K562 (cell line): ENCODE results near the gene RNF32. TPM values are rescaled to one million over a fixed set of nuclear protein-coding genes. Genes with fewer than 3 reads are reported as not detected.

Experiments used
- AFF1 ChIP-seq, 2 experiments: fragments of 450-650 bp; IDR thresholded peaks; 2 replicates each; pipeline ENCODE4 v1.6.1; 2018; ENCODE audit warnings: mild to moderate bottlenecking in 2 of 2, low read depth in 1 of 2; ENCODE audit not compliant: partially characterized antibody in 2 of 2
- ATF7 ChIP-seq: fragments of 450-650 bp; IDR thresholded peaks from 2 replicates; pipeline ENCODE4 v1.7.1; 2014; ENCODE audit warnings: mild to moderate bottlenecking, moderate library complexity
- BMI1 ChIP-seq: fragments of 150-350 bp; IDR thresholded peaks from 2 replicates; pipeline ENCODE4 v1.6.1; 2014; ENCODE audit warnings: low read length
- BRCA1 ChIP-seq, 2 experiments: fragments of 450-650 bp in 1 of 2; sonication (generic) in 1 of 2; formaldehyde crosslinking in 1 of 2; IDR thresholded peaks; 2 replicates each; pipeline versions ENCODE4 v1.5.0 to v1.6.1; 2017 to 2020; ENCODE audit warnings: mild to moderate bottlenecking in 1 of 2, missing genetic modification reagents in 1 of 2
- CREB3 ChIP-seq: fragments of 450-650 bp; conservative IDR thresholded peaks from 2 replicates; pipeline ENCODE4 v1.6.1; 2016; ENCODE audit warnings: missing genetic modification characterization, low read depth, mild to moderate bottlenecking, missing compliant biosample characterization, moderate library complexity
- DMBX1 ChIP-seq: fragments of 250-450 bp; sonication (Bioruptor Pico); IDR thresholded peaks from 2 replicates; pipeline ENCODE4 v1.8.0; 2022; ENCODE audit warnings: inconsistent platforms, mild to moderate bottlenecking, moderate library complexity, borderline replicate concordance
- FOSL1 ChIP-seq: fragments of 200-800 bp; sonication (Bioruptor generic); conservative IDR thresholded peaks from 2 replicates; pipeline ENCODE4 v1.6.1; 2016; ENCODE audit warnings: missing genetic modification characterization, missing compliant biosample characterization
- HEY1 ChIP-seq: fragments of 250-450 bp; sonication (Bioruptor Pico); IDR thresholded peaks from 2 replicates; pipeline ENCODE4 v1.5.0; 2020; ENCODE audit warnings: mild to moderate bottlenecking, moderate library complexity, borderline replicate concordance
- KAT8 ChIP-seq: fragments of 450-650 bp; IDR thresholded peaks from 2 replicates; pipeline ENCODE4 v1.6.1; 2016; ENCODE audit warnings: low read depth, mild to moderate bottlenecking
- MEF2D ChIP-seq: conservative IDR thresholded peaks from 2 replicates; pipeline ENCODE4 v1.6.1; 2016; ENCODE audit warnings: low read depth, missing genetic modification characterization, missing compliant biosample characterization
- PHF8 ChIP-seq: fragments of 200-600 bp; sonication (generic); IDR thresholded peaks from 2 replicates; pipeline ENCODE4 v1.6.1; 2012; ENCODE audit warnings: mixed run types, mild to moderate bottlenecking, inconsistent platforms, low read length, moderate library complexity, borderline replicate concordance
- RUNX1 ChIP-seq: sonication (generic); IDR thresholded peaks from 2 replicates; pipeline ENCODE4 v1.6.1; 2016; ENCODE audit warnings: antibody characterized with exemption, low read depth
- SRSF1 ChIP-seq: fragments of 200-400 bp; formaldehyde crosslinking; IDR thresholded peaks from 2 replicates; pipeline ENCODE4 v1.6.1; 2017; ENCODE audit warnings: mild to moderate bottlenecking, low read depth, low read length, moderate library complexity
- STAT5B ChIP-seq: fragments of 250-450 bp; sonication (Bioruptor Pico); IDR thresholded peaks from 2 replicates; pipeline ENCODE4 v1.8.0; 2021; ENCODE audit warnings: mild to moderate bottlenecking, inconsistent platforms
- VEZF1 ChIP-seq: fragments of 200-800 bp; sonication (Bioruptor generic); IDR thresholded peaks from 2 replicates; pipeline ENCODE4 v1.6.1; 2017; ENCODE audit warnings: missing genetic modification characterization, missing compliant biosample characterization
- ZNF121 ChIP-seq: sonication (generic); formaldehyde crosslinking; conservative IDR thresholded peaks from 2 replicates; pipeline ENCODE4 v1.8.0; 2022; ENCODE audit warnings: missing genetic modification reagents
- ZNF274 ChIP-seq: IDR thresholded peaks from 2 replicates; pipeline ENCODE4 v1.6.1; 2011; ENCODE audit warnings: low read depth, mild to moderate bottlenecking, low read length, moderate library complexity, borderline replicate concordance
- ZNF41 ChIP-seq: fragments of 250-450 bp; sonication (Bioruptor Pico); conservative IDR thresholded peaks from 2 replicates; pipeline ENCODE4 v1.4.0; 2020; ENCODE audit warnings: mild to moderate bottlenecking
- ZNF57 ChIP-seq: fragments of 450-650 bp; formaldehyde crosslinking; IDR thresholded peaks from 2 replicates; pipeline ENCODE4 v1.4.0; 2020; ENCODE audit warnings: mild to moderate bottlenecking, moderate library complexity
- ZNF668 ChIP-seq: fragments of 250-450 bp; sonication (Bioruptor Pico); IDR thresholded peaks from 2 replicates; pipeline ENCODE4 v1.8.0; 2022; ENCODE audit warnings: mild to moderate bottlenecking, inconsistent platforms
- ZNF766 ChIP-seq: fragments of 200-800 bp; sonication (Bioruptor generic); conservative IDR thresholded peaks from 2 replicates; pipeline ENCODE4 v1.6.1; 2016; ENCODE audit warnings: missing genetic modification characterization, missing compliant biosample characterization
- ZSCAN29 ChIP-seq: fragments of 450-650 bp; IDR thresholded peaks from 2 replicates; pipeline ENCODE4 v1.6.1; 2017
- polyA plus RNA-seq, 8 experiments: library from polyadenylated mRNA; depleted of rRNA in 4 of 8; stranded (reverse) in 5 of 8; unstranded in 3 of 8; fragments of >200 nt; fragmentation: Nextera tagmentation in 2 of 8; fragmentation: Illumina TruSeq in 1 of 8; extraction: Ambion mirVana in 2 of 8; extraction: Trizol in 1 of 8; gene quantifications; 2 replicates each; pipeline versions ENCODE4 v1.2.1 to v1.2.3, GENCODE V29; 2011 to 2014; ENCODE audit warnings: inconsistent platforms in 1 of 8, missing spikeins in 1 of 8
- total RNA-seq, 7 experiments: library from RNA; depleted of rRNA in 6 of 7; stranded (reverse); fragments of >200 nt in 6 of 7; fragmentation: Illumina TruSeq in 2 of 7; extraction: Trizol in 2 of 7; gene quantifications; 2 replicates each; pipeline versions ENCODE4 v1.2.1 to v1.2.3, GENCODE V29; 2011 to 2021; ENCODE audit warnings: low replicate concordance in 1 of 7

The RNF32 gene
- total and polyA plus RNA-seq, 9 of the 15 experiments (the other 6 are each of a cell fraction or from before 2014, with no cell fraction given), result 2.6 to 7.0 (median 4.6) TPM

- TF ChIP-seq VEZF1 (CRISPR knock-in tag), result no peak
- TF ChIP-seq SRSF1, result no peak; the same call in 1 of the 2 replicates
- 0 out of 2 replicates have a peak, but pooled peaks have one; percentile 44 for TF ChIP-seq CREB3
- no peak for TF ChIP-seq HEY1 (CRISPR knock-in tag)
- no peak for TF ChIP-seq ZNF274
- TF ChIP-seq ZNF766 (CRISPR knock-in tag), result no peak
- TF ChIP-seq ZNF121, result no peak
- TF ChIP-seq ATF7, result peak; percentile 43
- no peak for TF ChIP-seq RUNX1
- TF ChIP-seq FOSL1 (tag), result no peak
- TF ChIP-seq BMI1, result no peak
- no peak for TF ChIP-seq KAT8
- peak; percentile 2; the same call in 1 of the 2 replicates for TF ChIP-seq PHF8
- no peak for TF ChIP-seq ZNF668 (CRISPR knock-in tag)
- no peak for TF ChIP-seq ZNF57 (CRISPR knock-in tag)
- 0 out of 2 replicates have a peak, but pooled peaks have one; percentile 7 for TF ChIP-seq DMBX1 (CRISPR knock-in tag)
- peak in 1 of 2 experiments; percentile 59 for TF ChIP-seq AFF1 (IDR thresholded peaks at IDR 0.05; ENCODE audit: low read depth in 1 of 2, partially characterized antibody in 2 of 2)
- TF ChIP-seq STAT5B (CRISPR knock-in tag), result no peak
- no peak for TF ChIP-seq MEF2D (tag)
- no peak for TF ChIP-seq BRCA1 (IDR thresholded peaks at IDR 0.05)
- TF ChIP-seq BRCA1 (CRISPR knock-in tag; IDR thresholded peaks at IDR 0.05), result no peak
- TF ChIP-seq ZNF41 (CRISPR knock-in tag), result no peak
- TF ChIP-seq ZSCAN29, result 0 out of 2 replicates have a peak, but pooled peaks have one; percentile 46
These were observed 443 bp downstream of the RNF32 start (continued) for GRCh38 chr7:156640949-156641485.
